ENCODE measurements around the gene IL12B.

IL12B gene

GRCh38 chr5:159324986-159325385 is 5.3 kb downstream of the IL12B start:
- DNase-seq = no peak
- no peaks in the 10 kb centered on the region for H3K4me1 ChIP-seq (ENCODE audit: control insufficient read depth in 1 of 2, insufficient read depth in 2 of 2, low read length in 2 of 2)
- H3K36me3 ChIP-seq (ENCODE audit: control insufficient read depth in 1 of 2, insufficient read depth in 2 of 2, low read length in 2 of 2) = no peaks in the 10 kb centered on the region

GRCh38 chr5:159324102-159324755 is 6.1 kb downstream of the IL12B start:
- DNase-seq = no peak
- no peaks in the 10 kb centered on the region for H3K36me3 ChIP-seq (ENCODE audit: control insufficient read depth in 1 of 2, insufficient read depth in 2 of 2, low read length in 2 of 2)
- H3K27ac ChIP-seq (ENCODE audit: low read depth, low read length) = no peak overlapping the region
- H3K79me1 ChIP-seq (ENCODE audit: low read length) = no peaks in the 10 kb centered on the region
- no peak overlapping the region for H3K14ac ChIP-seq (ENCODE audit: low read length)
- H3K4me2 ChIP-seq (ENCODE audit: low read length) = no peak overlapping the region
- H3K79me2 ChIP-seq (ENCODE audit: control insufficient read depth, insufficient read depth, low read length, poor library complexity) = no peaks in the 10 kb centered on the region
- H4K91ac ChIP-seq (ENCODE audit: low read depth, low read length) = no peak overlapping the region
- no peak overlapping the region for H2BK12ac ChIP-seq (ENCODE audit: low read length)
- no peak overlapping the region for H2AK5ac ChIP-seq (ENCODE audit: low read length)
- H3K18ac ChIP-seq (ENCODE audit: low read length) = no peak overlapping the region
- no peak overlapping the region for H3K4ac ChIP-seq (ENCODE audit: low read depth, low read length)
- no peak overlapping the region for H2AFZ ChIP-seq (ENCODE audit: insufficient read depth, low read length, poor library complexity)
- H3K4me3 ChIP-seq (ENCODE audit: low read depth, low read length) = no peak overlapping the region
- no peak overlapping the region for H2BK120ac ChIP-seq (ENCODE audit: insufficient read depth, low read length, poor library complexity)
- no CpG with 5 or more reads among the region's 3 CpGs for WGBS (ENCODE audit: extremely low coverage, insufficient coverage, insufficient read length)
- H3K4me1 ChIP-seq (ENCODE audit: control insufficient read depth in 1 of 2, insufficient read depth in 2 of 2, low read length in 2 of 2) = no peaks in the 10 kb centered on the region
- no peak overlapping the region for H3K9ac ChIP-seq (ENCODE audit: low read length)
- no peak overlapping the region for H3K23ac ChIP-seq (ENCODE audit: low read length)
- no peaks in the 10 kb centered on the region for H3K27me3 ChIP-seq (ENCODE audit: insufficient read depth, low read length)
- H4K12ac ChIP-seq (ENCODE audit: low read depth, low read length) = no peak overlapping the region
- H4K8ac ChIP-seq (ENCODE audit: low read depth, low read length) = no peak overlapping the region
- H3K9me3 ChIP-seq (ENCODE audit: insufficient read depth, low read depth, low read length) = peaks cover 4% of the 10 kb centered on the region
- H2BK5ac ChIP-seq (ENCODE audit: low read depth, low read length, poor library complexity) = no peak overlapping the region

More at GRCh38 chr5:159324986-159325385, 5.3 kb downstream of the IL12B start:
- no peak overlapping the region for H2BK5ac ChIP-seq (ENCODE audit: low read depth, low read length, poor library complexity)
- no peak overlapping the region for H3K9ac ChIP-seq (ENCODE audit: low read length)
- H3K27ac ChIP-seq (ENCODE audit: low read depth, low read length) = no peak overlapping the region
- H3K79me2 ChIP-seq (ENCODE audit: control insufficient read depth, insufficient read depth, low read length, poor library complexity) = no peaks in the 10 kb centered on the region
- H3K23ac ChIP-seq (ENCODE audit: low read length) = no peak overlapping the region
- no peaks in the 10 kb centered on the region for H3K27me3 ChIP-seq (ENCODE audit: insufficient read depth, low read length)
- no CpG with 5 or more reads among the region's 4 CpGs for WGBS (ENCODE audit: extremely low coverage, insufficient coverage, insufficient read length)
- H4K91ac ChIP-seq (ENCODE audit: low read depth, low read length) = no peak overlapping the region
- no peak overlapping the region for H2AK5ac ChIP-seq (ENCODE audit: low read length)
- H4K12ac ChIP-seq (ENCODE audit: low read depth, low read length) = no peak overlapping the region
- no peak overlapping the region for H3K14ac ChIP-seq (ENCODE audit: low read length)
- H2AFZ ChIP-seq (ENCODE audit: insufficient read depth, low read length, poor library complexity) = no peak overlapping the region
- H2BK120ac ChIP-seq (ENCODE audit: insufficient read depth, low read length, poor library complexity) = no peak overlapping the region
- H3K4ac ChIP-seq (ENCODE audit: low read depth, low read length) = no peak overlapping the region
- peaks cover 4% of the 10 kb centered on the region for H3K9me3 ChIP-seq (ENCODE audit: insufficient read depth, low read depth, low read length)
- no peak overlapping the region for H2BK12ac ChIP-seq (ENCODE audit: low read length)
- no peak overlapping the region for H4K8ac ChIP-seq (ENCODE audit: low read depth, low read length)
- no peak overlapping the region for H3K4me2 ChIP-seq (ENCODE audit: low read length)
- no peaks in the 10 kb centered on the region for H3K79me1 ChIP-seq (ENCODE audit: low read length)
- no peak overlapping the region for H3K18ac ChIP-seq (ENCODE audit: low read length)
- H3K4me3 ChIP-seq (ENCODE audit: low read depth, low read length) = no peak overlapping the region

- H2AK5ac ChIP-seq (ENCODE audit: low read length) = no peak overlapping the region
- H2BK5ac ChIP-seq (ENCODE audit: low read depth, low read length, poor library complexity) = no peak overlapping the region
- H3K36me3 ChIP-seq (ENCODE audit: control insufficient read depth in 1 of 2, insufficient read depth in 2 of 2, low read length in 2 of 2) = no peaks in the 10 kb centered on the region
- no peak overlapping the region for H3K4me2 ChIP-seq (ENCODE audit: low read length)
- H3K27ac ChIP-seq (ENCODE audit: low read depth, low read length) = no peak overlapping the region
- peaks cover 2% of the 10 kb centered on the region for H3K9me3 ChIP-seq (ENCODE audit: insufficient read depth, low read depth, low read length)
- H4K91ac ChIP-seq (ENCODE audit: low read depth, low read length) = no peak overlapping the region
- H3K4me3 ChIP-seq (ENCODE audit: low read depth, low read length) = no peak overlapping the region
- no peak overlapping the region for H2BK12ac ChIP-seq (ENCODE audit: low read length)
- no peak overlapping the region for H4K12ac ChIP-seq (ENCODE audit: low read depth, low read length)
- H3K9ac ChIP-seq (ENCODE audit: low read length) = no peak overlapping the region
- DNase-seq = no peak
- no peak overlapping the region for H2BK120ac ChIP-seq (ENCODE audit: insufficient read depth, low read length, poor library complexity)
- H3K4me1 ChIP-seq (ENCODE audit: control insufficient read depth in 1 of 2, insufficient read depth in 2 of 2, low read length in 2 of 2) = no peaks in the 10 kb centered on the region
- no peak overlapping the region for H3K18ac ChIP-seq (ENCODE audit: low read length)
- no peak overlapping the region for H3K23ac ChIP-seq (ENCODE audit: low read length)
- no CpG with 5 or more reads among the region's 6 CpGs for WGBS (ENCODE audit: extremely low coverage, insufficient coverage, insufficient read length)
- H4K8ac ChIP-seq (ENCODE audit: low read depth, low read length) = no peak overlapping the region
- no peaks in the 10 kb centered on the region for H3K79me2 ChIP-seq (ENCODE audit: control insufficient read depth, insufficient read depth, low read length, poor library complexity)
- no peaks in the 10 kb centered on the region for H3K27me3 ChIP-seq (ENCODE audit: insufficient read depth, low read length)
- H3K4ac ChIP-seq (ENCODE audit: low read depth, low read length) = no peak overlapping the region
- H3K14ac ChIP-seq (ENCODE audit: low read length) = no peak overlapping the region
- H2AFZ ChIP-seq (ENCODE audit: insufficient read depth, low read length, poor library complexity) = no peak overlapping the region
- no peaks in the 10 kb centered on the region for H3K79me1 ChIP-seq (ENCODE audit: low read length)
These were observed 8.1 kb downstream of the IL12B start for GRCh38 chr5:159322180-159322579.

GRCh38 chr5:159319832-159320231 is 10.5 kb downstream of the IL12B start:
- Histone ChIP-seq H3K27me3 (ENCODE audit: insufficient read depth, low read length) (no peaks in the 10 kb centered on the region), H4K8ac (ENCODE audit: low read depth, low read length) (no peak overlapping the region), H3K18ac (ENCODE audit: low read length) (no peak overlapping the region), H4K91ac (ENCODE audit: low read depth, low read length) (no peak overlapping the region), H2BK5ac (ENCODE audit: low read depth, low read length, poor library complexity) (no peak overlapping the region), H3K36me3 (ENCODE audit: control insufficient read depth in 1 of 2, insufficient read depth in 2 of 2, low read length in 2 of 2) (no peaks in the 10 kb centered on the region), H3K79me2 (ENCODE audit: control insufficient read depth, insufficient read depth, low read length, poor library complexity) (no peaks in the 10 kb centered on the region), H3K23ac (ENCODE audit: low read length) (no peak overlapping the region), H2AFZ (ENCODE audit: insufficient read depth, low read length, poor library complexity) (no peak overlapping the region), H2BK12ac (ENCODE audit: low read length) (no peak overlapping the region), H3K14ac (ENCODE audit: low read length) (no peak overlapping the region), H3K9ac (ENCODE audit: low read length) (no peak overlapping the region), H2AK5ac (ENCODE audit: low read length) (no peak overlapping the region), H4K12ac (ENCODE audit: low read depth, low read length) (no peak overlapping the region), H3K4me3 (ENCODE audit: low read depth, low read length) (no peak overlapping the region), H3K27ac (ENCODE audit: low read depth, low read length) (no peak overlapping the region), H3K9me3 (ENCODE audit: insufficient read depth, low read depth, low read length) (peaks cover 2% of the 10 kb centered on the region), H2BK120ac (ENCODE audit: insufficient read depth, low read length, poor library complexity) (no peak overlapping the region), H3K4ac (ENCODE audit: low read depth, low read length) (no peak overlapping the region), H3K4me2 (ENCODE audit: low read length) (no peak overlapping the region), H3K79me1 (ENCODE audit: low read length) (no peaks in the 10 kb centered on the region), H3K4me1 (ENCODE audit: control insufficient read depth in 1 of 2, insufficient read depth in 2 of 2, low read length in 2 of 2) (no peaks in the 10 kb centered on the region)
- no CpG with 5 or more reads among the region's 2 CpGs for WGBS (ENCODE audit: extremely low coverage, insufficient coverage, insufficient read length)
- no peak for DNase-seq

Data from trophoblast cell (in vitro differentiated cells and primary cell).